PC-3 (cell line): Measurements from ENCODE around the gene CIAPIN1. TPM values are rescaled to one million over a fixed set of nuclear protein-coding genes. Genes with fewer than 3 reads are reported as not detected.

Source experiments
- ATAC-seq: fragments of 200-7000 bp; cut with Tn5 transposase; 2 replicates; pipeline ENCODE4 v1.9.1; 2020; ENCODE audit warnings: mild to moderate bottlenecking, moderate library complexity
- BruUV-seq: library from RNA; stranded (reverse); fragments of 400-500 nt; replicated peaks from 2 replicates; lab custom pipeline; 2021; lab: Mats Ljungman, UMichigan
- CTCF ChIA-PET: fragments of 300-600 bp; sonication (Branson Sonifier 250); formaldehyde crosslinking; loops from one replicate; lab custom pipeline; 2022; ENCODE audit warnings: antibody characterized with exemption; lab: Charles Lee
- POLR2A ChIA-PET: fragments of 300-600 bp; sonication (Branson Sonifier 250); formaldehyde crosslinking; loops from one replicate; lab custom pipeline; 2022; ENCODE audit warnings: antibody characterized with exemption; ENCODE audit not compliant: unreplicated experiment; lab: Charles Lee
- DNase-seq: peaks from one replicate; pipeline ENCODE4 v3.0.0-alpha.2; 2015
- H2AFZ ChIP-seq: fragments of 300-600 bp; sonication (generic); 2 replicates; pipeline ENCODE4 v1.6.0; 2016; ENCODE audit warnings: antibody characterized with exemption, low read length
- H3F3A ChIP-seq: fragments of 300-600 bp; sonication (generic); one replicate; pipeline ENCODE4 v1.6.0; 2017; ENCODE audit warnings: antibody characterized with exemption, low read length, control low read depth, mild to moderate bottlenecking; ENCODE audit not compliant: unreplicated experiment
- H3K27ac ChIP-seq: fragments of 300-600 bp; sonication (generic); 2 replicates; pipeline ENCODE4 v1.5.1; 2016; ENCODE audit warnings: mild to moderate bottlenecking, low read length
- H3K27me3 ChIP-seq: fragments of 300-600 bp; sonication (generic); 2 replicates; pipeline ENCODE4 v1.6.1; 2016; ENCODE audit warnings: low read length, mixed read lengths
- H3K36me3 ChIP-seq: fragments of 300-600 bp; sonication (generic); 2 replicates; pipeline ENCODE4 v1.6.1; 2016; ENCODE audit warnings: low read depth, mixed run types, low read length, mixed read lengths
- H3K4me1 ChIP-seq: fragments of 300-600 bp; sonication (generic); 2 replicates; pipeline ENCODE4 v1.5.1; 2016; ENCODE audit warnings: low read length; ENCODE audit not compliant: insufficient read depth
- H3K4me2 ChIP-seq: fragments of 300-600 bp; sonication (generic); 2 replicates; pipeline ENCODE4 v1.6.0; 2016; ENCODE audit warnings: low read length
- H3K4me3 ChIP-seq: fragments of 300-600 bp; sonication (generic); 2 replicates; pipeline ENCODE4 v1.5.1; 2016; ENCODE audit warnings: mild to moderate bottlenecking, low read length, mixed read lengths
- H3K79me2 ChIP-seq: fragments of 300-600 bp; sonication (generic); 2 replicates; pipeline ENCODE4 v1.6.1; 2017; ENCODE audit warnings: low read length, mixed read lengths
- H3K9ac ChIP-seq: fragments of 300-600 bp; sonication (generic); 2 replicates; pipeline ENCODE4 v1.6.0; 2016; ENCODE audit warnings: mild to moderate bottlenecking, low read length
- H3K9me2 ChIP-seq: fragments of 300-600 bp; sonication (generic); replicated peaks from 2 replicates; pipeline ENCODE4 v1.6.1; 2016; ENCODE audit warnings: mixed run types, low read length, mixed read lengths
- H3K9me3 ChIP-seq: fragments of 300-600 bp; sonication (generic); 2 replicates; pipeline ENCODE4 v1.6.1; 2016; ENCODE audit warnings: low read length, mixed read lengths
- H4K20me1 ChIP-seq: fragments of 300-600 bp; sonication (generic); 2 replicates; pipeline ENCODE4 v1.6.1; 2016; ENCODE audit warnings: low read length, mixed read lengths
- EZH2 ChIP-seq: fragments of 300-600 bp; sonication (generic); IDR thresholded peaks from one replicate; pipeline ENCODE4 v1.6.1; 2017; ENCODE audit warnings: antibody characterized with exemption, mild to moderate bottlenecking, low read length; ENCODE audit not compliant: unreplicated experiment
- EZH2phosphoT487 ChIP-seq: fragments of 300-600 bp; sonication (generic); IDR thresholded peaks from 2 replicates; pipeline ENCODE4 v1.6.1; 2018; ENCODE audit warnings: mild to moderate bottlenecking, antibody characterized with exemption, low read length, borderline replicate concordance
- intact Hi-C: fragments of 100-400 bp; cut with micrococcal nuclease; formaldehyde crosslinking; loops from 2 replicates; pipeline ENCODE4 v1.9.0; 2023
- total RNA-seq: library from RNA; depleted of rRNA; stranded (reverse); fragments of >200 nt; gene quantifications from 2 replicates; pipeline ENCODE4 v1.2.3, GENCODE V29; 2014
- TF ChIP-seq, protein P1 (sequence below): fragments of 300-600 bp; sonication (generic); conservative IDR thresholded peaks from 2 replicates; pipeline ENCODE4 v1.5.1; 2017; ENCODE audit warnings: antibody characterized with exemption, low read depth, mild to moderate bottlenecking, low read length

Gene CIAPIN1
- total RNA-seq, 1 experiment from 2014 or later: 48.6 TPM

DNA sequence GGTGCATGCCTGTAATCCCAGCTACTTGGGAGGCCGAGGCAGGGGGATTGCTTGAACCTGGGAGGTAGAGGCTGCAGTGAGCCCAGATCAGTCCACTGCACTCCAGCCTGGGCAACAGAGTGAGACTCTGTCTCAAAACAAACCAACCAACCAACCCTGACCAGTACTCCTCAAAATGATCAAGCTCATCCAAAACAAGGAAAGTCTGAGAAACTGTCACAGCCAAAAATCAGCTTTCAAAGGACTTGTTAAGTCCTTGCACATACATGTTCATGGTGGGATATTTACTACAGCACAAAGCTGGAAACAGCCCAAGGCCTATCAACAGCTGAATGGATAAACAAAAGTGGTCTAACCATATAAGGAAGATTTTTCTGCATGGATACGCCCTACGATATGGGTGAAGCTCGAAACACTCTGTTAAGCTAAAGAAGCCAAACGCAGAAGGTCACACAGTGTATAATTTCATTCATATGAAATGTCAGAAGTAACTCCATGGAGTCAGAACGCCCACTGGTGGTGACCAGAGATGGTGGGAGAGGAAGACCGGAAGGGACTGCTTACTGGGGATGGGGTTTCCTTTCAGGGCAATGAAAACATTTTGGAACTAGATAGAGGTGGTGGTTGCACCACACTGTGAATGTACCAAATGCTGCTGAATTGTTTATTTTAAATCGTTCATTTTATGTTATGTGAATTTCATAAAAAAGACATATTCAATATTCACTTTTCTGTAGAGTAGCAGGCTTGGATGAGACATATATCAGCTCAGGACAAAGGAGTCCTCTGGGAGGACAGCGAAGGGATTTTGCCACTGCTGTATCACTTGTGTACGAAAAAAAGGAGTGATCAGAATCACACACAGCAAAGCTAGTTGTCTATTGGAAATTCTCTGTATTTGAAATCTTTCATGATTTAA lies 24.9 kb downstream of the CIAPIN1 start:
- Histone ChIP-seq H3K27ac (no peak overlapping the region), H3K9me3 (no peaks in the 10 kb centered on the region), H3K27me3 (no peaks in the 10 kb centered on the region), H3K9ac (no peak overlapping the region), H3K9me2 (no peaks in the 10 kb centered on the region), H4K20me1 (no peaks in the 10 kb centered on the region), H2AFZ (no peak overlapping the region), H3K4me1 (peaks cover 5% of the 10 kb centered on the region), H3K79me2 (no peaks in the 10 kb centered on the region), H3F3A (no peaks in the 10 kb centered on the region), H3K4me3 (no peak overlapping the region), H3K36me3 (no peaks in the 10 kb centered on the region), H3K4me2 (peak overlapping the region; percentile 37; the same call in 1 of the 2 replicates)
- intact Hi-C loops: loop anchor here (1.0 kb wide), 2 partner anchors 122 to 178 kb away; no protein-coding TSS in a partner anchor
- ATAC-seq: peak; percentile 55
- TF ChIP-seq EZH2phosphoT487: no peak
- TF ChIP-seq, protein P1, sequence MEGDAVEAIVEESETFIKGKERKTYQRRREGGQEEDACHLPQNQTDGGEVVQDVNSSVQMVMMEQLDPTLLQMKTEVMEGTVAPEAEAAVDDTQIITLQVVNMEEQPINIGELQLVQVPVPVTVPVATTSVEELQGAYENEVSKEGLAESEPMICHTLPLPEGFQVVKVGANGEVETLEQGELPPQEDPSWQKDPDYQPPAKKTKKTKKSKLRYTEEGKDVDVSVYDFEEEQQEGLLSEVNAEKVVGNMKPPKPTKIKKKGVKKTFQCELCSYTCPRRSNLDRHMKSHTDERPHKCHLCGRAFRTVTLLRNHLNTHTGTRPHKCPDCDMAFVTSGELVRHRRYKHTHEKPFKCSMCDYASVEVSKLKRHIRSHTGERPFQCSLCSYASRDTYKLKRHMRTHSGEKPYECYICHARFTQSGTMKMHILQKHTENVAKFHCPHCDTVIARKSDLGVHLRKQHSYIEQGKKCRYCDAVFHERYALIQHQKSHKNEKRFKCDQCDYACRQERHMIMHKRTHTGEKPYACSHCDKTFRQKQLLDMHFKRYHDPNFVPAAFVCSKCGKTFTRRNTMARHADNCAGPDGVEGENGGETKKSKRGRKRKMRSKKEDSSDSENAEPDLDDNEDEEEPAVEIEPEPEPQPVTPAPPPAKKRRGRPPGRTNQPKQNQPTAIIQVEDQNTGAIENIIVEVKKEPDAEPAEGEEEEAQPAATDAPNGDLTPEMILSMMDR: peak; percentile 79
- DNase-seq: peak; percentile 69
- CTCF ChIA-PET: interaction anchor here (0.5 to 1.0 kb wide), 4 partner anchors 25 to 122 kb away, joined by 3 to 17 read pairs (median 5); partner anchors contain the start of genes CIAPIN1 and COQ9
- POLR2A ChIA-PET: interaction anchor here (0.5 to 0.7 kb wide), 2 partner anchors 121 to 275 kb away, joined by 4 to 7 read pairs; no protein-coding TSS in a partner anchor
- BruUV-seq: no TSS peak

DNA sequence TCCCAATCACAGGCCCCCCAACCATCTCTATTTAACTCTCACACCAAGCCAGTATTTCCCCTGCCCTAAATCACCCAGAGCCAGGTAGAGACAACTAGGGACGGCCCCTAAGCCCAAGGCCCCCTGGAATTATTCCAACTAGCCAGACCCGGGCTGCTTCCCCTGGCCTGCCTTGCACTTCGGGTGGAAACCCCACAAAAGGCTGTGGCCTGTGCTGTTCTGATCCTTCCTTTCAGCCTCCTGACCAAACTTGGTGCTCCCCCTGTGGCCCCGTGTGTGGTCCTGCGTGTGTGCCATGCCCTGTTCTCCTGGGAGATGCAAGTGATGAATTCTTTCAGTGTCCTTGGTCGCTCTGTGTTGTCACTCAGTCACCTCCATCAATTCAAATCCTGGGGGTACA lies 27.7 kb downstream of the CIAPIN1 start:
- Histone ChIP-seq H3K4me3 (no peak overlapping the region), H3K4me2 (no peak overlapping the region), H3K9ac (no peak overlapping the region), H3K4me1 (peaks cover 12% of the 10 kb centered on the region), H3K27me3 (no peaks in the 10 kb centered on the region), H3K9me3 (no peaks in the 10 kb centered on the region), H3K27ac (no peak overlapping the region), H3K36me3 (no peaks in the 10 kb centered on the region), H4K20me1 (no peaks in the 10 kb centered on the region), H3K79me2 (no peaks in the 10 kb centered on the region), H2AFZ (no peak overlapping the region), H3F3A (no peaks in the 10 kb centered on the region), H3K9me2 (no peaks in the 10 kb centered on the region)
- no peak for DNase-seq
- no peak for TF ChIP-seq EZH2
- TF ChIP-seq, protein P1: no peak
- TF ChIP-seq EZH2phosphoT487: no peak
- no TSS peak for BruUV-seq
- intact Hi-C loops: loop anchor here (2.0 kb wide), 1 partner anchor 99 kb away; no protein-coding TSS in a partner anchor
- ATAC-seq: no peak
- ChIA-PET CTCF (interaction anchor here (0.8 kb wide), 1 partner anchor 78 kb away, joined by 3 read pairs; no protein-coding TSS in a partner anchor), POLR2A (interaction anchor here (0.6 kb wide), 1 partner anchor 358 kb away, joined by 5 read pairs; no protein-coding TSS in a partner anchor)
